BLaER1 treated with 17β-estradiol and CSF1 and Interleukin-3, amounts not matched to agents 10 nM and 100 nM (cell line): ENCODE measurements around the gene KCNE2.

ENCODE experiments used
- H3K27ac ChIP-seq, 11 experiments: shearing (Covaris generic); formaldehyde crosslinking; 2 replicates each; pipeline ENCODE4 v1.8.1; 2022
- H3K27me3 ChIP-seq, 11 experiments: shearing (Covaris generic); formaldehyde crosslinking; 2 replicates each; pipeline ENCODE4 v1.8.1; 2022
- H3K36me3 ChIP-seq, 11 experiments: shearing (Covaris generic); formaldehyde crosslinking; 2 replicates each; pipeline ENCODE4 v1.8.1; 2022
- H3K4me1 ChIP-seq, 10 experiments: shearing (Covaris generic); formaldehyde crosslinking; 2 replicates each; pipeline ENCODE4 v1.8.1; 2022
- H3K4me2 ChIP-seq, 11 experiments: shearing (Covaris generic); formaldehyde crosslinking; 2 replicates each; pipeline ENCODE4 v1.8.1; 2022
- H3K4me3 ChIP-seq, 10 experiments: shearing (Covaris generic); formaldehyde crosslinking; 2 replicates each; pipeline ENCODE4 v1.8.1; 2022
- H3K9ac ChIP-seq, 11 experiments: shearing (Covaris generic); formaldehyde crosslinking; 2 replicates each; pipeline ENCODE4 v1.8.1; 2022
- H3K9me3 ChIP-seq, 11 experiments: shearing (Covaris generic); formaldehyde crosslinking; replicated peaks in 1 of 11; 2 replicates each; pipeline ENCODE4 v1.8.1; 2022
- H4K20me1 ChIP-seq, 11 experiments: shearing (Covaris generic); formaldehyde crosslinking; 2 replicates each; pipeline ENCODE4 v1.8.1; 2022
- Cebpa-rat ChIP-seq, 11 experiments: shearing (Covaris generic); IDR thresholded peaks; 2 replicates each; pipeline ENCODE4 v1.8.1; 2022

Gene KCNE2

DNA sequence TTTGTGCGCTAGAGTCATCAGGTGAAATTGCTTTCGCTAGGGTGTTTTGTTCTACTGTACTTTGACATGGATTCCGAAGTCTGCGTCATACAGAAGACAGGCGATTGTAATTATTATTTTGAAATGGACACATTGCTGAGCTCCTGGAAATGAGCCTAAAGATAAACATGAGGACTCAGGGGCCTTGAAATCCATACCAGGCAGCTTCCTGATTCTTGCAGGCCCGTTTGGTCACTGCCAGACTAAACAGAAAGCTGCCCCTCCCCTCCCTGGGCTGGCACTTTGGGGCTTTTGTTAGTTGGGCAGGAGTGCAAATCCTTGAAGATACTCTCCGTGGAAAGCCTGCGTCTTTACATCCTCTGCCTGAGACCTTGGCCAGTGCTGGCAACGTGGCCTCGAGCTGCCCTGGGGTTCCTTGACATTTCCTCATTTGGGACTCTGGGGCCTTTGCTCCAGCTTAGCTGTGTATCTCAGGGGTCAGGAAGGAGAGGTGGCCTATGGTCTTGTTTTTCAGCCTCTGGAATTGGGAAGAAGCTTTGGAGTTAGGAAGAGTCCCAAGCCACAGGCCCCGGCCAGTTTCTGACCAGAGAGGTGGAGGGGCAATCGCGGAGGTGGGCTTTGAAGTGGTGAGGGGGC lies 26.9 kb upstream of the KCNE2 start:
- no peak for TF ChIP-seq Cebpa-rat (IDR thresholded peaks at IDR 0.05)
- no peak overlapping the region for H3K9ac ChIP-seq

DNA sequence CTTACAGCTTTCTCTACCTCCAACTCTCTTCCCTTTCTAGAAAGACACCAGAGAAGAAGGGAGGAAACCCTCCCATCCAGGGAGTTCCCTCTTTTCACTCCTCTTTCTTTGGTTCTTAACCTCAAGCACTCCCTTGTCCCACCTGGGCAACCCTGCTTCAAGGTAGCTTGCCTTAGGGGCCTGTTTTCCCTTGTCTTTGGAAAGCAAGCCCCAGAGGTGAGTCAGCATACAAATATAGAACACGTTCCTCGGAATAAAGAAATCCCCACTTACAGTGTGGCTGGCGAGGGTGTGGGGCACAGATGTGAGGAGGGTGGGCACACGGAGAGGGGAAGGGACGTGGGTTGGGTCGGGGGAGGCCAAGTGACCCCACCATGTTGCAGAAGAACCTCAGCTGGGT lies 26.1 kb upstream of the KCNE2 start:
- Histone ChIP-seq H3K4me3 (no peak overlapping the region), H3K4me2 (no peak overlapping the region), H3K36me3 (no peaks in the 10 kb centered on the region), H3K9me3 (no peaks in the 10 kb centered on the region), H4K20me1 (no peaks in the 10 kb centered on the region), H3K4me1 (peaks cover 0 to 7% (median 0%) of the 10 kb centered on the region in 10 experiments; a peak in 7 of 20 replicates), H3K27ac (no peak overlapping the region), H3K9ac (no peak overlapping the region), H3K27me3 (no peaks in the 10 kb centered on the region)
- TF ChIP-seq Cebpa-rat (IDR thresholded peaks at IDR 0.05), result no peak

More for the DNA sequence above, 26.9 kb upstream of the KCNE2 start:
- H3K27me3 ChIP-seq, result no peaks in the 10 kb centered on the region
- H3K4me1 ChIP-seq, result peaks cover 0 to 7% (median 0%) of the 10 kb centered on the region in 10 experiments; a peak in 7 of 20 replicates
- H3K27ac ChIP-seq, result no peak overlapping the region
- H3K4me3 ChIP-seq, result no peak overlapping the region
- no peaks in the 10 kb centered on the region for H4K20me1 ChIP-seq
- H3K4me2 ChIP-seq, result 0 out of 22 replicates have a peak overlapping the region, but pooled peaks of 1 of the 11 experiments have one; percentile 10
- no peaks in the 10 kb centered on the region for H3K9me3 ChIP-seq
- no peaks in the 10 kb centered on the region for H3K36me3 ChIP-seq

DNA sequence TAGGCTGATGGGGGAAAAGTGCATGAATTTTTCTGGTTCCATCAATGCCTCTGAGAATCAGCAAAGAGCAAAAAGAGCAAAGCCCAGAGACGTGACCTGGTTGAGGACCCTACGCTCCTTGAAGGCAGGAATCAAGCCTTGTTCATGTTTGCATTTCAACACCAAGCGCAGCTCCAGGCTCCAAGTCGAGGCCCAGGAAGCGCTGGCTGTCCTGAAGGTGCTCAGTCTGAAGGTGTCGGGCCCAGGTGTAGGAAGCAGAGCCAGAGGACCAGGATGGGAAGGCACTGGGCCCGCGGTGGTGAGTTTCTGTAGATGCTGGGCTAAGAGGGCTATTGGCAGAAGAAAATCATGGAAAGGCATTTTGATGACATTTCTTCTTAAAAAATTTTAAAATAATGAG lies 25.6 kb upstream of the KCNE2 start:
- Histone ChIP-seq H3K9me3 (no peaks in the 10 kb centered on the region), H4K20me1 (no peaks in the 10 kb centered on the region), H3K4me3 (no peak overlapping the region), H3K36me3 (no peaks in the 10 kb centered on the region), H3K4me1 (peaks cover 0 to 7% (median 0%) of the 10 kb centered on the region in 10 experiments; a peak in 7 of 20 replicates), H3K4me2 (no peak overlapping the region), H3K9ac (no peak overlapping the region), H3K27ac (no peak overlapping the region), H3K27me3 (no peaks in the 10 kb centered on the region)
- TF ChIP-seq Cebpa-rat (IDR thresholded peaks at IDR 0.05), result no peak

DNA sequence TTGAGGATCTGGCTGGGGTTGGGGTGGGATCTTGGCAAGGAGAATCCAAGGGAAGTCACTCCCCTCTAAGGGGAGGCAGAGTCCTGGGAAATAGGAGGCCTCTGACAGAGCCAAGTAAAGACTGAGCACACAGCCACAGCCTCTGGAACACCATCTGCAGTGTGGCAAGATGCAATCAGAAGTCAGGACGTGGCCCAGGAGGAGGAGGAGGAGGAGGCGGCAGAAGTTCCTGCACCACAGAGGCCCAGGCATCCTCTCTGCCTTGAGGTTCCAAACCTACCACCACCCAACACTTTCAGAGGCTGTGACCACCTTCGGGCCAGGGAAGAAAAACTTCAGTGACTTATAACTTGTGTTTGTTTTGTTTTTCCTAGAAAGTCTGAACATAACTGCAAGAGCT lies 23.7 kb upstream of the KCNE2 start:
- Histone ChIP-seq H3K27me3 (no peaks in the 10 kb centered on the region), H3K36me3 (no peaks in the 10 kb centered on the region), H3K27ac (no peak overlapping the region), H3K9me3 (no peaks in the 10 kb centered on the region), H3K4me3 (no peak overlapping the region), H3K9ac (no peak overlapping the region), H3K4me2 (no peak overlapping the region), H4K20me1 (no peaks in the 10 kb centered on the region), H3K4me1 (peaks cover 0 to 7% (median 0%) of the 10 kb centered on the region in 10 experiments; a peak in 5 of 20 replicates)
- no peak for TF ChIP-seq Cebpa-rat (IDR thresholded peaks at IDR 0.05)

DNA sequence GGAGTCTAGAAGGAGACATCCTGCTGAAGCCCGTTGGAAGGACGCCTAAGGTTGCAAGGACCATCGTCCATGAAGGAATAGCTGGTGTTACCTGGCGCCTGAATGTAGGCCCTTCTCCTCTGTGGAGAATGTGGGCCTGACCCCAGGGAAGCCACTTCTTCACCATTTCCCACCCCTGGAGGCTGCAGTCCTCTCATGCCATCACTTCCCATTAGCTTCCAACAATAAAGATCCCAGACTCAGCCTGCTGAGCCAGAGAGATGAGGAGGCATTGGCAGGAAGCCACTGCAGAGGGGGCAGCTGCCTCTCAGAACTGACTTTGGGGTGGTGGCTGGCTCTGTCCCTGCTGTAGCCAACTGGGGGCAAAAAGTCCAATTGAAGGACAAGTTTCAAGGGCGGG lies 21.3 kb upstream of the KCNE2 start:
- Histone ChIP-seq H3K4me1 (no peaks in the 10 kb centered on the region; a peak in 2 of 20 replicates), H3K36me3 (no peaks in the 10 kb centered on the region), H3K4me3 (no peak overlapping the region), H3K4me2 (no peak overlapping the region), H3K27me3 (no peaks in the 10 kb centered on the region), H3K9ac (no peak overlapping the region), H3K27ac (no peak overlapping the region), H4K20me1 (no peaks in the 10 kb centered on the region), H3K9me3 (no peaks in the 10 kb centered on the region)
- no peak for TF ChIP-seq Cebpa-rat (IDR thresholded peaks at IDR 0.05)

DNA sequence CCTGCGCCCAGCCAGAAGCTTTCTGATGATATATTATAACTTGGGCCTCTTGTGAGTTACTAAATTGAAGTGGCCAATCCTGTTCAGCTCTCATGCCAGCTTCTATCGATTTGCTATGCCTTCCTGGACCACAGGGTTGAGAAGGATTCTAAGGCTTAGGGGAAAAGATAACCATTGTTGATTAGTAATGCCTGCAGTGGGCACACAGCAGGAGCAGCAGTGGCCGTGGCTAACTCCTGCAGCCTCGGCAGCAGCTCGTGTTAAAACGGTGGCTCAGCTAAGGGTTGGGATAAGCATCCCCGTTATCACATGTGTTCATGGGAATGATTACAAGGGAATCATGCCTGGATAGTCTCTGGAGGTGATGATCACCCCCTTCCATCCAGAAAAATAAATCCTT lies 20.5 kb upstream of the KCNE2 start:
- H3K4me2 ChIP-seq, result no peak overlapping the region
- no peak overlapping the region for H3K27ac ChIP-seq
- no peaks in the 10 kb centered on the region for H3K27me3 ChIP-seq
- H3K4me3 ChIP-seq, result no peak overlapping the region
- no peak for TF ChIP-seq Cebpa-rat (IDR thresholded peaks at IDR 0.05)
- H4K20me1 ChIP-seq, result no peaks in the 10 kb centered on the region
- no peaks in the 10 kb centered on the region; a peak in 1 of 22 replicates for H3K9me3 ChIP-seq
- H3K36me3 ChIP-seq, result no peaks in the 10 kb centered on the region
- no peak overlapping the region for H3K9ac ChIP-seq
- H3K4me1 ChIP-seq, result no peaks in the 10 kb centered on the region

DNA sequence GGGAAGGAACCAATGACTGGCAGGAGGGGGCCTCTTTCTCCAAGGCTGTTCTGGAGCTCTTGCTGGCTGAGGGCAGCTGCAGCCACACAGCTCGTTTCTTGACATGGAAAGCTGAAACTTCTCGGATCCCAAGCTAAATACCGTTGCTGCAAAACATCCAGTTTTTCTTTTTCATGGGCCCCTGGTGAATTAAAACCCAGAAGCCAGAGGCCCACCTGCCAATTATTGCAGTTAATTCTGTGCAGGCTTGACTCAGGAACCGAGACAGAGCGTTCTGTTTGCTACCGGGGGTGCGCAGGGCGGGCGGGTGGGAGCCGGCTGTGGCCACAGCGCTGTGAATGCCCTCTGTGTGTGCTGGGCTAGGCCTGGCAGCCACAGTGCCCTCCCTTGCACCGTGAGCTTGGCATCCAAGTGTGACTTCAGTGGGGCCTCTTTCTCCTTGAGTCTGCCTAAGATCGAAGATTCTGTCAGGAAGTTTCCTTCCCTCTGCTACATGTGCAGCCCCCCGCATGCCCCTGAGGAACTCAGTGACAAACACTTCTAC lies 19.9 kb upstream of the KCNE2 start:
- no peaks in the 10 kb centered on the region; a peak in 1 of 22 replicates for H3K9me3 ChIP-seq
- no peak overlapping the region for H3K27ac ChIP-seq
- H3K4me3 ChIP-seq, result no peak overlapping the region
- TF ChIP-seq Cebpa-rat (IDR thresholded peaks at IDR 0.05), result no peak
- no peak overlapping the region for H3K4me2 ChIP-seq
- no peaks in the 10 kb centered on the region for H3K36me3 ChIP-seq
- H3K4me1 ChIP-seq, result no peaks in the 10 kb centered on the region
- no peak overlapping the region for H3K9ac ChIP-seq
- H4K20me1 ChIP-seq, result no peaks in the 10 kb centered on the region
- H3K27me3 ChIP-seq, result no peaks in the 10 kb centered on the region

DNA sequence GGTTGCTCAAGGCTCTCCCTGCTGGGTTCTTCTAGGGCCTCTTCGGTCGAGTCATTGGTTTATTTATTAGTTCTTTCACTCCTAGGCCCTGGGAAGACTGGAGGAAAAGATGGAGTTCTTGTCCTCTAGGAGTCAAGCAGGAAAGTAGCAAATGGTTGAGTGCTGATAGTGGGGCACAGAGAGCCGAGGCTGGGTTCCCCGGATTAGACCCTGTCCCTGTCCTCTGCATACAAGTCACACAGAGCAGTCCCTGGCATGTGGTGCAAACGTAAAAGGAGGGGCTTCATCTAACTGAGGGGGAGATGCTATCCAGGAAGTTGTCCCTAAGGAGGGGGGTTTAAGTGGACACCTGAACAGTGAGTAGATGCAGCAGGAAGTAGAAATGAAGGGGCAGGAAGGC lies 19.2 kb upstream of the KCNE2 start:
- Histone ChIP-seq H3K9me3 (no peaks in the 10 kb centered on the region; a peak in 1 of 22 replicates), H3K4me1 (no peaks in the 10 kb centered on the region), H3K9ac (no peak overlapping the region), H3K27ac (no peak overlapping the region), H3K4me2 (no peak overlapping the region), H3K4me3 (no peak overlapping the region), H3K36me3 (no peaks in the 10 kb centered on the region), H3K27me3 (no peaks in the 10 kb centered on the region), H4K20me1 (no peaks in the 10 kb centered on the region)
- no peak for TF ChIP-seq Cebpa-rat (IDR thresholded peaks at IDR 0.05)

DNA sequence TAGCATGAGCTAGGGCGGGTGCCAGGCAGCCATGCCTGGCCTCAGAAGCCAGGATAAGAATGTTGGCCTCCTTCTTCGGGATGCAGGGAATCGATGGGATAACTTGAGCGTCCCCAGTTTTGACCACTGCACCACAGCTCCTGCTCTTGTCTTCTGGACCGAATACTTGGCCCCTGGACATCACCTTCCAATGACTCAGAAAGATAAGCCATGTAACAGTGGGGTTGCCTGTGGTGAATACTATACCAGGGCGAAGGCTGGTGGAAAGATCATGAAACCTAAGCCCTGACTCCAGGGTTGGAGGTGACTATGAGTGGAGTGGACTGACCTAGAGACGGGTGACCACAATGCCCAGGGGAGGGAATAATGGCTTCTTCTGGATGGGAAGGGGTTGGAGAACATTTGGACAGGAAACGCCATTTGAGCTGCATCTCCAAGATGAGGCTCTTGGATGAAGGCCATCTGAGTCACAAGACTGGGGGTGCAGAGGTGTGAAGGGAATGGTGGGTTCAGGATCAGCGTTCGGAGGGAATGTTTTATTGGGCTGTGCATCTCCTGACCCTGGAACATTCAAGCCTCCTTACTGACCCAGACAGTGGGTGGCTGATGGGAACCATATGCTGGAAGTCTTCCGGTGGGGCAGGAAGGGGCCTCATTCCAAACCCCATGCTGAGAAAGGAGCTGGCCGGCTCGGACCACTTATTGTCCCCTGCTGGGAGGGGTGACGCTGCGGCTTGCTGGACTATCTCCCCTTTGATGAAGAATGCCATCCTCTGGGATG lies 18.5 kb upstream of the KCNE2 start:
- no peaks in the 10 kb centered on the region for H3K27me3 ChIP-seq
- no peak overlapping the region for H3K27ac ChIP-seq
- no peak overlapping the region for H3K9ac ChIP-seq
- no peak for TF ChIP-seq Cebpa-rat (IDR thresholded peaks at IDR 0.05)
- H3K4me2 ChIP-seq, result no peak overlapping the region
- no peaks in the 10 kb centered on the region for H3K4me1 ChIP-seq
- no peak overlapping the region for H3K4me3 ChIP-seq
- no peaks in the 10 kb centered on the region for H3K36me3 ChIP-seq
- no peaks in the 10 kb centered on the region; a peak in 1 of 22 replicates for H3K9me3 ChIP-seq
- no peaks in the 10 kb centered on the region for H4K20me1 ChIP-seq
